ENCODE measurements around the gene NIPBL.
"Not testable (repeated sequence)": the region's sequence is repeated elsewhere in the genome, so short reads cannot be mapped to it uniquely, and the experiment has no call there.

Gene NIPBL

DNA sequence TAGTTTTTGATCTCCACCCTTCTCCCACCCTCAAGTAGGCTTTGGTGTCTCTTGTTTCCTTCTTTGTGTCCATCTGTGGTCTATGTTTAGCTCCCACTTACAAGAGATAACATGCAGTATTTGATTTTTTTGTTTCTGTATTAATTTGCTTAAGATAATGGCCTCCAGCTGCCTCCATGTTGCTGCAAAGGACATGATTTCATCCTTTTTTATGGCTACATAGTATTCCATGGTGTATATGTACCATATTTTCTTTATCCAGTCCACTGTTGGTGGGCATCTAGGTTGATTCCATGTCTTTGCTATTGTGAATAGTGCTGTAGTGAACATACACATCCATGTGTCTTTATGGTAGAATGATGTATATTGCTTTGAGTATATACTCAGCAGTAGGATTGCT, 24.5 kb downstream of the NIPBL start:
- DNase-seq (ENCODE audit: low read depth in 2 of 2) = not testable (repeated sequence)

DNA sequence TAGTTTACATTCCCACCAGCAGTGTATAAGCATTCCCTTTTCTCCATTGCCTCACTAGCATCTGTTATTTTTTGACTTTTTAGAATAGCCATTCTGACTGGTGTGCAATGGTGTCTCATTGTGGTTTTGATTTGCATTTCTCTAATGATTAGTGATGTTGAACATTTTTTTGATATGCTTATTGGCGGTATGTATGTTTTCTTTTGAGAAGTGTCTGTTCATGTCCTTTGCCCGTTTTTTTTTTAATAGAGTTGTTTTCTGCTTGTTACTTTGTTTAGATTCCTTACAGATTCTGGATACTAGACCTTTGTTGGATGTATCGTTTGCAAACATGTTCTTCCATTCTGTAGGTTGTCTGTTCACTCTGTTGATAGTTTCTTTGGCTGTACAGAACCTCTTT, 25.3 kb downstream of the NIPBL start:
- DNase-seq (ENCODE audit: low read depth in 2 of 2) = no peak

- DNase-seq (ENCODE audit: low read depth in 2 of 2) = no peak
Observed at GRCh38 chr5:36902353-36902752, 25.8 kb downstream of the NIPBL start.

- DNase-seq (ENCODE audit: low read depth in 2 of 2) = no peak
Observed at GRCh38 chr5:36904677-36905076, 28.1 kb downstream of the NIPBL start.

- DNase-seq (ENCODE audit: low read depth in 2 of 2) = no peak
Observed at GRCh38 chr5:36908544-36909260, 32.1 kb downstream of the NIPBL start.

DNA sequence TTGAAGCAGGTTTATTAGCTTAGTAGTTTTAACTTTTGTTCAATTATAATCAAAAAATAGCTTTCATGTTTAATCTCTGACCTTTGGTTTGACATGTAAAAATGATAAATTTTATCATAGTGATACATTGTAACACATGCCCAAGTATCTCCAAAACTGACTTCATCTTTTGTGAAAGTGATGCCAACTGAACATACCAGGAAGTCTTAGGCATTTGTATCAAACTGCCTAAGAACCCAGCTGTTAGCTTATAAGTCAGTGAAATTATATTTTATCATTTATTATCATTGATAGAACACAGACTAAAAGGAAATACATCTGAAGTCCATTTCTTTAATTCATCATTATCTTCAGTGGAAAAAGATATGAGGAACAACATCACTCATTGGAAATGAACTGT, 39.1 kb downstream of the NIPBL start:
- DNase-seq (ENCODE audit: low read depth in 2 of 2) = no peak

DNA sequence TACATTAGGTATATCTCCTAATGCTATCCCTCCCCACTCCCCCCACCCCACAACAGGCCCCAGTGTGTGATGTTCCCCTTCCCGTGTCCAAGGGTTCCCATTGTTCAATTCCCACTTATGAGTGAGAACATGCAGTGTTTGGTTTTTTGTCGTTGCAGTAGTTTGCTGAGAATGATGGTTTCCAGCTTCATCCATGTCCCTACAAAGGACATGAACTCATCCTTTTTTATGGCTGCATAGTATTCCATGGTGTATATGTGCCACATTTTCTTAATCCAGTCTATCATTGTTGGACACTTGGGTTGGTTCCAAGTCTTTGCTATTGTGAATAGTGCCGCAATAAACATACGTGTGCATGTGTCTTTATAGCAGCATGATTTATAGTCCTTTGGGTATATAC, 40.0 kb downstream of the NIPBL start:
- DNase-seq (ENCODE audit: low read depth in 2 of 2) = not testable (repeated sequence)

DNA sequence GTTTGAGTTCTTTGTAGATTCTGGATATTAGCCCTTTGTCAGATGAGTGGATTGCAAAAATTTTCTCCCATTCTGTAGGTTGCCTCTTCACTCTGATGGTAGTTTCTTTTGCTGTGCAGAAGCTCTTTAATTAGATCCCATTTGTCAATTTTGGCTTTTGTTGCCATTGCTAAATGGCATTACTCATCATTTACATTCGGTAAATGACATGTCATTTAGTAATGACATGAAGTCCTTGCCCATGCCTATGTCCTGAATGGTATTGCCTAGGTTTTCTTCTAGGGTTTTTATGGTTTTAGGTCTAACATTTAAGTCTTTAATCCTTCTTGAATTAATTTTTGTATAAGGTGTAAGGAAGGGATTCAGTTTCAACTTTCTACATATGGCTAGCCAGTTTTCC, 40.8 kb downstream of the NIPBL start:
- DNase-seq (ENCODE audit: low read depth in 2 of 2) = not testable (repeated sequence)

DNA sequence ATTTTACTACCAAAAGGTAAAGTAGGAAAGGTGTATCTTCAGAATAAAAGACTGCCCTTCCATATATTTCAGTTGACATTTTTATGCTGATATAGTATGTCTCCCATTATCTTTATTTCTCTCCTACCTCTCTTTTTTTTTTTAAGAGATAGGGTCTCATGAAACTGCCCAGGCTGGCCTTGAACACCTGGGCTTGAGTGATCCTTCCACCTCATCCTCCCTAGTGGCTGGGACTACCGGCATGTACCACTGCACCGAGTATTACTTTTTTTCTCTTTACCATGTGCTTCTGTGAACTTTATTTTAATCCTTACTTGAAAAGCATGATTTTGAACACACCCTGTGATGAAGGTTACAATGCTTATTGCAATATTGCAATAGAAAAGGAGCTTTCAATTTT, 42.7 kb downstream of the NIPBL start:
- DNase-seq (ENCODE audit: low read depth in 2 of 2) = no peak

GRCh38 chr5:36919650-36920049, 43.1 kb downstream of the NIPBL start:
- DNase-seq (ENCODE audit: low read depth in 2 of 2) = no peak

GRCh38 chr5:36928947-36929346, 52.4 kb downstream of the NIPBL start:
- no peak for DNase-seq (ENCODE audit: low read depth in 2 of 2)

GRCh38 chr5:36929438-36929837, 52.9 kb downstream of the NIPBL start:
- no peak for DNase-seq (ENCODE audit: low read depth in 2 of 2)

- no peak for DNase-seq (ENCODE audit: low read depth in 2 of 2)
Observed at GRCh38 chr5:36932056-36932455, 55.5 kb downstream of the NIPBL start.

- DNase-seq (ENCODE audit: low read depth in 2 of 2) = no peak
Observed at GRCh38 chr5:36932699-36933098, 56.1 kb downstream of the NIPBL start.

- no peak for DNase-seq (ENCODE audit: low read depth in 2 of 2)
Observed at GRCh38 chr5:36934740-36935356, 58.3 kb downstream of the NIPBL start.

GRCh38 chr5:36935805-36936204, 59.2 kb downstream of the NIPBL start:
- no peak for DNase-seq (ENCODE audit: low read depth in 2 of 2)

GRCh38 chr5:36936309-36936708, 59.7 kb downstream of the NIPBL start:
- no peak for DNase-seq (ENCODE audit: low read depth in 2 of 2)

GRCh38 chr5:36938129-36938528, 61.6 kb downstream of the NIPBL start:
- DNase-seq (ENCODE audit: low read depth in 2 of 2) = no peak

DNA sequence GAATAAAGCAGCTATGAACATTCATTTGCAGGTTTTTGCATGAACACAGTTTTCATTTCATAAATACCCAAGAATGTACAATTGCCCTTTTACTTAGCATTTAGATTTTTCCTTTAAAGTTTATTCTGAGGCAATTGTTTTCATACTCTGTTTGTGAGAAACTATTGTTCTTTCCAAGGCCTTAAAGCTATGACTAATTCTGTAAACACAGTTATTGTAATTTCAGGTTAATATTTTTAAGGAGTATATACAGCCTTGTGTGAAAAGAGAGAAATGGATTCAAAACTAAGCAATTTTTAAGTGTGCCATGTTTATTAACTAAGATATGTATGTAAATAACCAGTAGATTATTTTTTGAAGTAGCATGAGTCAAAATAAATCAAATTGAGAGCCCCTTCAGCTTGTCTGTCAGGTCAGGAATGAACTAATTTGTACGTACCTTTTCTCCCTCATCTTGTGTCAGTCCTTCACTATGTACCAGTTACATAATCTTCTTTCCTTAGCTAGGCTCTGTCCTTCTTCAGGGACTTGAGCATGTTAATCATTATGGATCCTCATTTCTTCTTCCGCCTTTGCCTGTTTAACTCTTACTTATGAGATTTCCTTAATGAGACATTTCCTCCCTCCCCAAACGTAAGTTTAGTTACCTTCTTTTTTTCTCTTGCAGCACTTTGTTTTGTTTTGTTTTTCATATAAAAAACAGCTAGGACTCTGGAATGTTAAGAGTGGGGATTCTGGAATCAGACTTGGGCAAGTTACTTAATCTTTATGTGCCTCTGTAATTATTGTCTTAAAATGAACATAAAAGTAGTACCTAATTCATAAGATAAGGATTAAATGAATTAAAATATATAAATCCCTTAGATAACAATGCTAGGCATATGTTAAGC, 63.6 kb downstream of the NIPBL start:
- DNase-seq (ENCODE audit: low read depth in 2 of 2) = no peak

DNA sequence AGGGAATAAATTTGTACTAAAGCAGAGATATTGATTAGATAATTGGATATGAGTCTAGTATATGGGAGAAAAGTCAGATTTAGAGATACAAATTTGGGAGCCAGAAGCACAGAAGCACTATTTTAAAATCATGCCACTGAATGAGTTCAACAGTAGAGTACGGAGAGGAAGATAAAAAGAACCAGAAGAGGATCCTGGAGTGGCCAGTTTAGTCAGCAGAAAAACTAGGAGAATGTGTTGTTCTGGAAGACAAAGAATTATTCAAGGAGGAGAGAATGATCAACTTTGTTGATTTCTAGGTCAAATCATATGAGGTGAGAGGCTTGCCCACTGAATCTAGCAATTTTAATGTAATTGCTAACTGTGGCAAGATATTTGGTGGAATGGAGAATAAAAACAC, 67.0 kb downstream of the NIPBL start:
- no peak for DNase-seq (ENCODE audit: low read depth in 2 of 2)

GRCh38 chr5:36944024-36944423, 67.5 kb downstream of the NIPBL start:
- DNase-seq (ENCODE audit: low read depth in 2 of 2) = no peak

GRCh38 chr5:36944607-36945225, 68.1 kb downstream of the NIPBL start:
- DNase-seq (ENCODE audit: low read depth in 2 of 2) = no peak

Measured in activated CD4-positive, alpha-beta T cell treated with anti-CD3 and anti-CD28 coated beads for 24 hours (primary cell).